Effector CD8-positive, alpha-beta T cell (primary cell): ENCODE measurements around the gene DDX31.
"Not testable (repeated sequence)": the region's sequence is repeated elsewhere in the genome, so short reads cannot be mapped to it uniquely, and the experiment has no call there.

Experiments used
- DNase-seq: peaks from one replicate; lab custom pipeline; 2025; lab: John Stamatoyannopoulos, UW

DDX31 gene

DNA sequence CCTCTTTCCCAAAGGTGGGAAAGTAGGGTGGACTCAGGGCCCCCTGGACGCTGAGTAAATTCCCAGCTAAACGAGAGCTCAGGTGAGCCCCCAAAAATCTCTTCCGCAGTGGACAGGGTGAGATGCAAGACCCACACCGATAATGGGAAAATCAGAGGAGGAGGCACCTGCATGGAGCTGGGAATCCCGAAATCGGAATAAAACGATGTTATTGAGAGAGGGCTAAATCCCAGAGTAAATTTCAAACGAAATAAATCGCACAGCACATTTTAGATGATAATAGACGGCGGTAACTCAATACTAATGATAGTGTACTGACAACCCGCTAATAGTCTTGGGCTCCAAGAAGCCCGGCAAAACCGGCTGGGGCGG, 90.4 kb downstream of the DDX31 start:
- DNase-seq, result no peak

DNA sequence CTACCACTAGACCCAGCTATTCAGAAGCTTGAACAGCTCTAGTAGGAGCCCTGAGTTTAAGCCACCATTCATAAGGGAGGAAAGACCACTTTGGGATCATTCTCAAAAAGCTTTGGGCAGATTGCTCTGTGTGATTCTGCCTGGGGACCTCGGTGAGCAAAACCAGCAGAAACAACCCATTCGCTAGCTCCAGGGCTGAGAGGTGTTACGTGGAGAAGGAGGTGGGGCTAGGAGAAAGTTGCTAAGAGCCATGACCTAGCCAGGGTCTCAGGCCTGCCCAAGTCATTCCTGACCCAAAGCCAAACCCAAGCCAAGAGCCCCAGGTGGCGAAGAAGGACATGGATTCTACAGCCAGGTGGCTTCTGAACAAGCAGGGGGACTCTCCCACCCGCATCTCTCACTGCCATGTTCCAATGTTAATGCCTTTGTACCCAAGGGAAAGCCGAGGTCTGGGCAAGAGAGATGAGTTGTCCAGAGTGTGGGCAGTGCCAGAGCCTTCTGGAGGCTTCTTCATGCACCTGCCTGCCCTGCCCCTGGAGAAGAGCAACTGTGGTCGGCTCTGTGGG, 91.3 kb downstream of the DDX31 start:
- no peak for DNase-seq

- DNase-seq, result no peak
These were observed 92.7 kb downstream of the DDX31 start for GRCh38 chr9:132577119-132577518.

DNA sequence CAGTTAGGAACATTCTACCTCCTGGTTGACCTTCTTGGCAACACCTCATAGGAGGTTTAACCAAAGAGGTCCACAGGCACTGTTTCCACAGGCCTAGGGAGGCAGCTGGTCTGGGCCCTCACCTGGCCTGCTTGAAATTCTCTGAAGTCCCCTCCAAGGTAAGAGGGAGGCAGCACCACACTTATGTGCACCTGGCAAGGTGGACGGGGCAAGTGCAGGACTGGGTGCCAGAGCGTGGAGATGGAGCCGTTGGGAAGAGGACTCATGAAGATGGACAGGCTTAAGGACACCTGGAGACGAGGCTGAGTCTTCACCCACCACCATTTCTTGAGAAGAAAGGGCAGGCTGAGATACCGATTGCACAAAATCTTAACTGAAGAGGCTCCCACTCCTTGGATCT, 94.0 kb downstream of the DDX31 start:
- no peak for DNase-seq

GRCh38 chr9:132575005-132575609, 94.7 kb downstream of the DDX31 start:
- no peak for DNase-seq

DNA sequence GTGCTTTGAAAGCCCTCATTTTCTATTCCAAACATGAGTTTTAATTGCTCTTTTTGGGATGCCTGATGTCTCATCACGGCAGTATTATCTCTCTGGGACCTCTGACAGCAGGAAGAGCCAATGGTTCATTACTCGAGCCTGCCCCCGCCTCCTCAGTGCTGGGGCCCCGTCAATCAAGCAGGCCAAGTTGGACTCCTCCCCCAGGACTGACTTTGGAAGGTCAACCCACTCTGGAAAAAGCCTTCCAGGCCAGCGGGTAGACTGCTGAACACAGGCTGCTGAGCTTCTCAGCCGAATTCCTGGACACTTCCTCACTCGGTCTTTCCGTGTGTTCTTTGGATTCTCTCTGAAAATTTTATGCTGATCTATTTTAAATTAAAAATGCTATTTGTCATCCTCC, 96.9 kb downstream of the DDX31 start:
- no peak for DNase-seq

DNA sequence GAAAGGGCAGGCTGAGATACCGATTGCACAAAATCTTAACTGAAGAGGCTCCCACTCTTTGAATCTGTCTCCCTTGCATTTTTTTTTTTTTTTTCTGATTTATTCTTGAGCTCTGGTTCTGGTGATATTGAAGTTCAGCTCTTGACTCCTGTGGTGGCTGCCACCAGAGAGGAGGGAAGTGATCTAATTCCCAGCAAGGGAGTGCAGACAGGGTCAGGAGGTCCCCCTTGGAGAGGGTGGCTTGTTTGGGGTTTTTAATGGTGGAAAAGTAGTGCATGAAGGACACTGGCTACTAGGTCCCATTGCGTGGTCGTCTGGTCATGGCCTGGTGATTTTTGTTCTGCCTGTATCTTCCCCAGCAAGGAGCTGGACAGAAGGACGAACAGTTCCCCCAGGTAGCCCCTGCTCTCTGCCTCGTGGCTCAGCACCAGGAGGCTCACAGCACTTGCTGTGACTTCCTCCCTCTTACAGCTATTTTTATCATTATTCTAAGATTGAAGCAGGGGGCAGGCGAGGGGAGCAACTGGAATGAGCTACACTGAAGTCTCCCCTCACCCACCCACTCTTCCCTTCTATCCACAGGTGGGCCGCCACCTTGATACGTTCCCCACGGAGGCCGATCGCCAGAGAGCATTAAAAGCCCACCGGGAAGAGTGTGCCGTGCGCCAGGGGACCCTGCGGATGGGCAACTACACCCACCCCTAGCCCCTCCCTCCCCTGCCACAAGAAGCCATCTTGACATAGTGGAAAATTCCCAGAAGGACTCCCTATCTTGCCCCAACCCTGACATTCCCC, 97.8 kb downstream of the DDX31 start:
- no peak for DNase-seq

DNA sequence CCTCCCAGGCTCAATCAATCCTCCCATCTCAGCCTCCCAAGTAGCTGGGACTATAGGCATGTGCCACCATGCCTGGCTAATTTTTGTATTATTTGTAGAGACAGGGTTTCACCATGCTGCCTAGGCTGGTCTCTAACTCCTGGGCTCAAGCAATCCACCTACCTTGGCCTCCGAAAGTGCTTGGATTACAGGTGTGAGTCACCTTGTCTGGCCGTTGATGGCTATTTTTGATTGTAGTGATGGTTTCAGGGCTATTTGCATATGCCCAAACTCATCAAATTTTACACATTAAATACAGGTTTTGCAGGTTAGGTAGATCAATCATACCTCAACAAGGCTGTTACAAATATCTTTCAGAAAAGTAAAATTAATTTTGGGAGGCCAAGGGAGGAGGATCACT, 101.0 kb downstream of the DDX31 start:
- not testable (repeated sequence) for DNase-seq

DNA sequence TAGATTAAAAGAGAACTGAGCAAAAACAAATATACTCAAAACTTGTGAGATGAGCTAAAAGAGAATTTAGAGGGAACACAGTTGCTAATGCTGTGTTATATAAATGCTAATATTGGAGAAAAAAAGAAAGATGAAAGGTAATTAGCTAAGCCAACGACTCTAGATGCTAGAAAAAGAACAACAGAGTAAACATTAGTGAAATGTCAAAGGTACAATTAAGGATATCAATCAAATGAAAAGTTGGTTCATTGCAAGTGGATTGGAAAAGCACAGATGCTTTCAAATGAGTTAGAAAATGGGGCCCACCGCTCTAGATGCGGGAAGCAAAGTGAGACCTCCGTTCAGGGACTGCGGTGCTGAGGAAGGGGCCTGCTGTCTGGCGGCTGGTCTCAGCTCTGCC, 105.3 kb downstream of the DDX31 start:
- no peak for DNase-seq

DNA sequence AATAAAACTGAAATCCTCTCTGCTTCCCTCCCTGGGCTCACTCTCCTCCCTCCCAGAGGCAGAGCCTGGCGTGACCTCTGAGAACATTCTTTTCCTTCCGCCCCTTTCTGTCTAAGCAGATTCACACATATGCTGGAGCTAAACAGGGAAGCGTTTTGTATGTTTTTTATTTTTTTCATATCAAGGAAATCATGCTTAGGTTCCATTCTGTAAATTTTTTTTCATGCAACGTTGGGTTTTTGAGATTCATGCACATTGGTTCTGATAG, 107.5 kb downstream of the DDX31 start:
- no peak for DNase-seq

DNA sequence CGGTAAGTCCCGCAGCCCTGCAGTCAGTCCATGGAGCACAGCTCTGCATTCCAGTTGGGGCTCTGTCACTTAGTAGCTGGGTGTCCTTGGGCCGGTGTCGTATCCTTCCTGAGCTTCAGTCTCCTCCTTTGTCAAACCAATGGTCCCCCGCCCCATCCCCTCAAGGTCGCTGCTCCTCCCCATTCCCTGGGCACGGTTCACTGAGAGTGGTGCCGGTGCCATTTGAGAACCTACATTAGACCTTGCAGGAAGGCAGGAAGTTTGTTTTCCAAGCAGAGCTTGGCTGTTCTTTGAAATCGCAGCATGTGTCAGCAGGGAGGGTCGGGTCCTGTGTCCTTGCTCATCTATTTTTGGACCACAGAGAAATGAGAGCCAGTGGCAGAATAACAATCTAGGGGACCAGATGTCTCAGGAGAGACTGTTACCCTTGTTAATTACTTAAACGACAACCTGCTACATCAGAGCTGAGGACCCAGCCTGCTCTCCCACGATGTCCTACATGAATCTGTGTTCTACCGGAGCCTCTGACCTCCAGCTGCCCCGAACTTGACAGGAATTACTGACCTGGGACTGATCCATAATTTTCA, 109.1 kb downstream of the DDX31 start:
- no peak for DNase-seq

- DNase-seq, result no peak
These were observed 110.1 kb downstream of the DDX31 start for GRCh38 chr9:132559711-132560110.

DNA sequence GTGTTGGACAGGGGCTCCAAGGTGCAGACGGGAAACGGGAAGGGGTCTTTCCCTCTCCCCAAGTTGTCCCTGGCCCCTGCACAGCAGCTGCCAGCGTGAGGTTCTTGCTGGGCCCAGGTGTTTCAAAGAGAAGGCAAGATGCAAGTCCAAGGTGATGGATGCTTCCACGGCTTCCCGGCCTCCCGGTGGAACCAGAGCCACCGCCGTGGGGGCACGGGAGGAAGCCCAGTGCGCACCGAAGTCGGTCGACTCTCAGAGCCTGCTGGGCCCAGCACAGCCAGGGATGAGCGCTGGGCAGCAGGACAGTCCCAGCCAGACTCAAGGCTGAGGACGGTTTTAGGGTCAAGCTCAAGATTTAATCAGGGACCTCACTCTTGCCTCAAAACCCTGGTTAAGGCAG, 112.6 kb downstream of the DDX31 start:
- DNase-seq, result no peak

DNA sequence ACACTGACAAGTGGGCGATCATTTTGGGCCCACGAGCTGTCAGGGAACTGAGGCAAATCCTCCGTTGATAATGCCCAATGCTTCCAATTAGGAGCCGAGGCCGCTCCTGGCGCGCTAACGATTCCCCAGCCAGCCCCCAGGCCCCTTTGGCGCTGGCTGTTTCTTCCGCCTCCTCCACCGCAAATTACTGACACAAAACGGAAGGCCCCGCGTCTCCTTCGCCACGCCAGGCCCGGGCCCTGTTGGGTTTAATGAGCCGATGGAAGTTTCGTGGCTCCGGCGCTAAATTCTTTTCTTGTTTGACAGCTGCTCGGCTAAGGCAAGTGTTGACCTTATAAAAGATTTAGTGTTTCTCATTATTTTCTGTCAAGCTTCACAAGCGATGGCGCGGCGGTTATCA, 113.1 kb downstream of the DDX31 start:
- DNase-seq, result no peak

- no peak for DNase-seq
These were observed 113.5 kb downstream of the DDX31 start for GRCh38 chr9:132556235-132556634.

DNA sequence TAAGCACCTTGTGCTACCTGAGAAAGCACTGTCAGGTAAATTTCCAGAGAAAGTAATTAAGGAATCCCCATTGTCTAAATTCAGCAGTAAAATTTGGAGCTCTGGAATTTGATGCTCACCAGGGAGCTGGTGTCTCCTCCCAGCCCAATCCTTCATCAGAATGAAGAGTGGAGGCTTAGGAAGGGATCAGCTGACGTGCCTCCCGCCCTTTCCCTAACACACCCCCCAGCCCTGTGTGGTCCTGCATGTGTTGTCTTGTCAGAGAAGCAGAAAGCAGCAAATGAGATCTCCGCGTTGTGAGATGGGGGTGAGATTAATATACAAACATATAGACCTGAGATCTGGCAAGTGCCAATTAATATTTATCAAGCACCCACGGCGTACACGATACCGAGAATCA, 114.3 kb downstream of the DDX31 start:
- DNase-seq, result no peak

DNA sequence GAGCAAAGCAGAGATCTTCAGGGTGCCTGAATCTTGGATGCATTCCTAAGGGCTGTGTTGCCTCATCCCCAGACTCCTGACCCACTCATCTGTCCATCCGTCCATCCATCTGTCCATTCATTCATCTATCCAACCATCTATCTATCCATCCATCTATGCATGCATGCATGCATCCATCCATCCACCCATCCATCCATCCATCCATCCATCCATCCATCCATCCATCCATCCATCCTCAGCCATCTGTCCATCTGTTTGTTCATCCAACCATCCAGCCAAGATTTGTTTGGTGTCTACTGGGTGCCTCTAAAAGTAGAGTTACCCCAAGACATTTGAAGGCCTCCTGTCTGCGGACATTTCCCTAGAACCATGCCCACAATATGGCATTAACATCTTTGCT, 115.0 kb downstream of the DDX31 start:
- DNase-seq, result no peak

DNA sequence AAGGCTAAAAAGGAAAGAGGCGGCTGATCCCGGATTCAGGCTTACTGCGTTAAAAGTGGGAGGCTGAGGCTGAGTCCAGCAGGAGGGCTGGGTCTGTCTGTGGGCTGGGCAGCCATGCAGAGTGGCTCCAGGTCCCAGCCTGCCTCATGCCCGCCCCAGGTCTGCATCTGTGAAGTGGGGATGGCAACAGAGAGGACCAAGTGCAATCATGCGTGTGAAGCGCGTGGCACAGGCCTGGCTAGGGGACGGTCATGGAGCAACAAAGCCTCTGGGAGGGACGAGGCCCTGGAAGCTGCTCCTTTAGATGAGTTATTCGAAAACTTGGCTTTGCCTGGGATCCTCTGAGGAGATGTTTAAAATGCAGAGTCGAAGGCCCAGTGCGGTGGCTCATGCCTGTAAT, 117.7 kb downstream of the DDX31 start:
- DNase-seq, result no peak

DNA sequence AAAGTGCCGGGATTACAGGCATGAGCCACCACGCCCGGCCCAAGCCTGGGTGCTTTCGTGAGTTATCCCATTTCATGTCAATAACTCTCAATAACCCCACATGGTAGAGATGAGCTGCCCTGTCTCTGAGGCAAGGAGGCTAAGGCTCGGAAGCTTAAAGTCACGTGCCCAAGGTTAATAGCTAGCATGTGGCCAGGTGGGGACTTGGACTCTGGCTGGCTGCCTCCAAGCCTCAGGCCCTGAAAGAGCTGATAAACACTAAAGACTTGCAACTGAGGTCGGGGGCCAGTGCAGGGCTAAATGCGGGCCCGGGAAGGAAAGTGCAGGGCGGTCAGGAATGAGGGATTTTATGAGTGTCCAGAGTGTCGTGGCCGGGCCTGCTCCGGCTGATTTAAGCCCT, 118.2 kb downstream of the DDX31 start:
- DNase-seq, result no peak

GRCh38 chr9:132548751-132549640, 120.8 kb downstream of the DDX31 start:
- DNase-seq, result no peak

- no peak for DNase-seq
These were observed 121.6 kb downstream of the DDX31 start for GRCh38 chr9:132547976-132548730.

GRCh38 chr9:132547436-132547835, 122.3 kb downstream of the DDX31 start:
- no peak for DNase-seq
